ENCODE results near the gene LONP1. TPM values are rescaled to one million over a fixed set of nuclear protein-coding genes. Genes with fewer than 3 reads are reported as not detected.

The LONP1 gene
- total RNA-seq, 4 donors from 2014 or later, result 39.9 to 134 (median 44.1) TPM

DNA sequence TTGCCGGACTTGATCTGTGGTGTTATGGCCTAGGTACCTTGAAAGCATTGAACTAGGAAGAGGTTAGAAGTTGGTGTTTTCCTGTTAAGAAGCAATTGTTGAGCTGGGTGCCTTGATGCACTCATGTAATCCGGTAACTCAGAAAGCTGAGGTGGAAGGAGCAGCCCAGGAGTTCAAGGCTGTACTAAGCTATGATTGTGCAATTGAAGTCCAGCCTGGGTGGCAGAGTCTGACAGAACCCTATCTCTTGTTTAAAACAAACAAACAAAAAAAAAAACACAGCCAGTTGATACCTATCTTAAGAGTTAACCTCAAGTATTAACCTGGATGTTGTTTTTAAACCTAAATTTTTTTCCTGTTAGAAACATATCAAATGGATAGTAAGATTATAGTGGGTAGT lies 77.7 kb downstream of the LONP1 start:
- TF ChIP-seq POLR2A (IDR thresholded peaks at IDR 0.05), result no peak
- TF ChIP-seq, protein P1, sequence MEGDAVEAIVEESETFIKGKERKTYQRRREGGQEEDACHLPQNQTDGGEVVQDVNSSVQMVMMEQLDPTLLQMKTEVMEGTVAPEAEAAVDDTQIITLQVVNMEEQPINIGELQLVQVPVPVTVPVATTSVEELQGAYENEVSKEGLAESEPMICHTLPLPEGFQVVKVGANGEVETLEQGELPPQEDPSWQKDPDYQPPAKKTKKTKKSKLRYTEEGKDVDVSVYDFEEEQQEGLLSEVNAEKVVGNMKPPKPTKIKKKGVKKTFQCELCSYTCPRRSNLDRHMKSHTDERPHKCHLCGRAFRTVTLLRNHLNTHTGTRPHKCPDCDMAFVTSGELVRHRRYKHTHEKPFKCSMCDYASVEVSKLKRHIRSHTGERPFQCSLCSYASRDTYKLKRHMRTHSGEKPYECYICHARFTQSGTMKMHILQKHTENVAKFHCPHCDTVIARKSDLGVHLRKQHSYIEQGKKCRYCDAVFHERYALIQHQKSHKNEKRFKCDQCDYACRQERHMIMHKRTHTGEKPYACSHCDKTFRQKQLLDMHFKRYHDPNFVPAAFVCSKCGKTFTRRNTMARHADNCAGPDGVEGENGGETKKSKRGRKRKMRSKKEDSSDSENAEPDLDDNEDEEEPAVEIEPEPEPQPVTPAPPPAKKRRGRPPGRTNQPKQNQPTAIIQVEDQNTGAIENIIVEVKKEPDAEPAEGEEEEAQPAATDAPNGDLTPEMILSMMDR (IDR thresholded peaks at IDR 0.05), result no peak
- Histone ChIP-seq H3K4me1 (no peaks in the 10 kb centered on the region), H3K9me3 (no peaks in the 10 kb centered on the region), H3K27me3 (no peaks in the 10 kb centered on the region), H3K4me3 (no peak overlapping the region), H3K36me3 (no peaks in the 10 kb centered on the region), H3K27ac (no peak overlapping the region)
- intact Hi-C loops (cut with DNase I; ENCODE audit: low total_unique reads), result no loop called here
- DNase-seq, result no peak

Other genes starting within 250 kb of the LONP1 start
- 1 to 10 TPM in 2 of 4 donors, not detected in 2; 1.2 to 5.3 TPM for gene TINCR, start 152.2 kb downstream of the LONP1 start, total RNA-seq
- 100 to 1,000 TPM in 2 of 4 donors, 10 to 100 TPM in 2; 45.0 to 250 (median 129) TPM for gene SAFB2, start 97.4 kb downstream of the LONP1 start, total RNA-seq
- gene SAFB, start 97.1 kb downstream of the LONP1 start, total RNA-seq, result 100 to 1,000 TPM in 1 of 4 donors, 10 to 100 TPM in 3; 35.9 to 129 (median 97.4) TPM
- 10 to 100 TPM in 3 of 4 donors, 1 to 10 TPM in 1; 2.8 to 36.7 (median 21.1) TPM for gene MICOS13, start 39.6 kb downstream of the LONP1 start, total RNA-seq
- 10 to 100 TPM in 1 of 4 donors, 1 to 10 TPM in 2, under 1 TPM in 1; 0.26 to 17.8 (median 7.1) TPM for gene HSD11B1L, start 39.1 kb downstream of the LONP1 start, total RNA-seq
- gene RPL36, start 29.9 kb downstream of the LONP1 start, total RNA-seq, result 1,000 to 10,000 TPM in 1 of 4 donors, 100 to 1,000 TPM in 3; 269 to 1,645 (median 565) TPM
- gene CATSPERD, start 491 bp upstream of the LONP1 start, total RNA-seq, result not detected
- 1 to 10 TPM in 2 of 4 donors, not detected in 2; 1.6 to 3.5 TPM for gene PRR22, start 64.6 kb upstream of the LONP1 start, total RNA-seq
- 10 to 100 TPM; 30.6 to 46.1 (median 37.1) TPM for gene DUS3L, start 71.0 kb upstream of the LONP1 start, total RNA-seq
- under 1 TPM in 1 of 4 donors, not detected in 3; 0.35 TPM for gene NRTN, start 84.9 kb upstream of the LONP1 start, total RNA-seq
- gene FUT6, start 119.6 kb upstream of the LONP1 start, total RNA-seq, result under 1 TPM in 1 of 4 donors, not detected in 3; 0.55 TPM
- under 1 TPM in 1 of 4 donors, not detected in 3; 0.29 TPM for gene FUT3, start 131.3 kb upstream of the LONP1 start, total RNA-seq
- not detected for gene FUT5, start 150.4 kb upstream of the LONP1 start, total RNA-seq
- gene NDUFA11, start 183.6 kb upstream of the LONP1 start, total RNA-seq, result 100 to 1,000 TPM in 3 of 4 donors, 10 to 100 TPM in 1; 68.7 to 261 (median 150) TPM
- 10 to 100 TPM in 1 of 4 donors, 1 to 10 TPM in 3; 2.6 to 10.9 (median 7.1) TPM for gene VMAC, start 184.7 kb upstream of the LONP1 start, total RNA-seq
- 10 to 100 TPM in 3 of 4 donors, 1 to 10 TPM in 1; 2.0 to 48.7 (median 12.4) TPM for gene CAPS, start 194.1 kb upstream of the LONP1 start, total RNA-seq

Data from uterus (tissue), 4 donors.